ENCODE measurements around the gene ADAMTS18. TPM values are rescaled to one million over a fixed set of nuclear protein-coding genes. Genes with fewer than 3 reads are reported as not detected.

ADAMTS18 gene
- total RNA-seq, 6 experiments from 2014 or later: not detected

DNA sequence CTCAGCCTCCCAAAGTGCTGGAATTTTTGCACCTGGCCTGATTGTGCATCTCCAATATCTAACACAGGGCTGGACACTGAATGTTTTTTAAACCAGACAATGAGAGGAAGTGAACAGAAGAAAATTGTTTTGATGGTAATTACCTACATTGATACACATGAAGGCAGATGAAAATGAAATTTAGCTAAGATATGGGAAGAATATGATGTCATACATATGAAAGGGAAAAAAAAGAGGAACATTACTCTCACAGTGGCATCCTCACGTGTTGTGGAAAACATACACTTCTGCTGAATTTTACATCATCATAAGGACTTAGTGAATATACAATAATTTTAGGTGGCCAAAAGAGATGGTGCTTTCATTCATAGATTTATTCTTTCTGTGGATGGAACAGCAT lies 124.0 kb downstream of the ADAMTS18 start:
- no peak overlapping the region for H3K27ac Mint-ChIP-seq
- H3K4me3 Mint-ChIP-seq: no peak overlapping the region
- peaks cover 8% of the 10 kb centered on the region for H3K9me3 Mint-ChIP-seq
- no peaks in the 10 kb centered on the region for H3K27me3 Mint-ChIP-seq (ENCODE audit: insufficient read depth)
- H3K4me1 Mint-ChIP-seq (ENCODE audit: low read depth): no peaks in the 10 kb centered on the region
- DNase-seq: no peak
- TF ChIP-seq, protein P1, sequence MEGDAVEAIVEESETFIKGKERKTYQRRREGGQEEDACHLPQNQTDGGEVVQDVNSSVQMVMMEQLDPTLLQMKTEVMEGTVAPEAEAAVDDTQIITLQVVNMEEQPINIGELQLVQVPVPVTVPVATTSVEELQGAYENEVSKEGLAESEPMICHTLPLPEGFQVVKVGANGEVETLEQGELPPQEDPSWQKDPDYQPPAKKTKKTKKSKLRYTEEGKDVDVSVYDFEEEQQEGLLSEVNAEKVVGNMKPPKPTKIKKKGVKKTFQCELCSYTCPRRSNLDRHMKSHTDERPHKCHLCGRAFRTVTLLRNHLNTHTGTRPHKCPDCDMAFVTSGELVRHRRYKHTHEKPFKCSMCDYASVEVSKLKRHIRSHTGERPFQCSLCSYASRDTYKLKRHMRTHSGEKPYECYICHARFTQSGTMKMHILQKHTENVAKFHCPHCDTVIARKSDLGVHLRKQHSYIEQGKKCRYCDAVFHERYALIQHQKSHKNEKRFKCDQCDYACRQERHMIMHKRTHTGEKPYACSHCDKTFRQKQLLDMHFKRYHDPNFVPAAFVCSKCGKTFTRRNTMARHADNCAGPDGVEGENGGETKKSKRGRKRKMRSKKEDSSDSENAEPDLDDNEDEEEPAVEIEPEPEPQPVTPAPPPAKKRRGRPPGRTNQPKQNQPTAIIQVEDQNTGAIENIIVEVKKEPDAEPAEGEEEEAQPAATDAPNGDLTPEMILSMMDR (IDR thresholded peaks at IDR 0.05): no peak
- H3K36me3 Mint-ChIP-seq (ENCODE audit: low read depth): no peaks in the 10 kb centered on the region

DNA sequence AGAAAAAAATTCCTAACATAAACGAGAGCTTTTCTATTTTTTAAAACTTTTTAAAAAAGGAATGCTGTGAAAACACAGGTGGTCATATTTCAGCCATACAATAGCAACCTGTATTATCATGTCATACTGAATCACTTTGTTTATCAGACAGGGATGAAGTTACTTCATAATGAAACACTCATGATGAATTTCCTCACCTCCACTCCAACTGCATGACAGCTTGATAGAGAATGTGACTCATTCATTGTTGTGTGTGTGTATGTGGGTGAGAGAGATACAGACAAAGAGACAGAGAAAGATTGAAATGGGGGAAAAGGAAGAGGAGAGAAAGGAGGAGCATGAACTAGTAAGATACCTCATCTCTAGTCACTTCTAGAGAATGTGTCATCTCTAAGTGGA lies 126.7 kb downstream of the ADAMTS18 start:
- Mint-ChIP-seq H3K4me1 (ENCODE audit: low read depth) (no peaks in the 10 kb centered on the region), H3K4me3 (no peak overlapping the region), H3K36me3 (ENCODE audit: low read depth) (peaks cover 8% of the 10 kb centered on the region; the same call in 1 of the 2 replicates), H3K9me3 (peaks cover 11% of the 10 kb centered on the region), H3K27ac (no peak overlapping the region), H3K27me3 (ENCODE audit: insufficient read depth) (no peaks in the 10 kb centered on the region; the same call in 1 of the 2 replicates)
- DNase-seq: no peak
- TF ChIP-seq, protein P1 (IDR thresholded peaks at IDR 0.05): no peak

DNA sequence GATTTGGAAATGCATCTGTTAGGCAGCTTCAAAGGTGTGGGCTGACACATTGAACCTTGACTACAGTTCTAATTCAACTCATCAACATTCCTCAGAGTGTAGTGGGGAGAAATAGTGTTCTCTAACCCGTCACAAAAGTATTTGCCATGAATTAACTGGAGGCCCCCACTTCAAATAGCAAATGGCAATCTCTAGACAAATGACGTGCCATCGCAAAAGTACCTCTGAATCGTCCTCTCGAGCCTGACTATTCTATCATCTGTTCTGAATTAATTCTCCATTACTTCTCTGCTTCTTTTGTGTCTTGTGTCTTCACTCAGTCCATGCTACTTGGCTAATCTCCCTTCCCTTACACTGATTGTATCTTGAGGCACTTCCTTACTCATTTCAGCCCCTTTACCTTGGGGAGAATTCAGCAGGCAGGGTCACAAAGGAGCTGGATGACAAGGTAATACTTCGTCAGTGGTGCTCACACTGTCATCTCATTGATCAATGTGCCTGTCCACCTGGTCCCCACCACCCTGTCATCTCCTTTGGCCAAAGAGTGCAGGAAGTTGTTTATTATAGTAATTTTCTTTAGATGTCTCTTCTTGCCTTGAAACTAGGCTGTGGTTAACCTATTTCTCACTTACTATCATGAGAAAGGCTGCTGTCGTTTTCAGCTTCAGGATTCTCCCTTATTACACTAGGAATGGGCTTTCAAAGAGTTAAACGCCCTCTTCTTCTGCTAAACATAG lies 127.2 kb downstream of the ADAMTS18 start:
- TF ChIP-seq, protein P1 (IDR thresholded peaks at IDR 0.05): no peak
- no peaks in the 10 kb centered on the region; the same call in 1 of the 2 replicates for H3K27me3 Mint-ChIP-seq (ENCODE audit: insufficient read depth)
- H3K36me3 Mint-ChIP-seq (ENCODE audit: low read depth): peaks cover 8% of the 10 kb centered on the region; the same call in 1 of the 2 replicates
- peaks cover 13% of the 10 kb centered on the region for H3K9me3 Mint-ChIP-seq
- no peaks in the 10 kb centered on the region for H3K4me1 Mint-ChIP-seq (ENCODE audit: low read depth)
- H3K4me3 Mint-ChIP-seq: no peak overlapping the region
- H3K27ac Mint-ChIP-seq: no peak overlapping the region
- no peak for DNase-seq

DNA sequence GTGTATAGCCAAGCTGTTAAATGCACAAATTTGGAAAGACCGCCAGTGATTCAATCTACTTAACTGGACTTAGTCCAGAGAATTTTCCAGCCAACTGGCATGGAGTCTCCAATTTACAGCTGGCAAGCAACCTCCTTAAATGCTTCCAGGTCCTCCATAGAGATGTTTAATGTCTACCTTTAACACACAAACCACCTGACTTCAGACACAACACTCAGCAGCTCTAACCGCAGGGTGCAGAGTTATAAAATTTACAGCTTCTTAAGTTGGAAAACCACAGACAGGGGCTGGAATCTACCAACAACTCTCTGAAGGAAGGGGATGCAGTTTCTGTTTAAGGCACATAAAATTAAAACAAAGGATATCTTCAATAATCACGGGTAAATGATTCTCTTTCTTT lies 128.8 kb downstream of the ADAMTS18 start:
- H3K4me3 Mint-ChIP-seq: no peak overlapping the region
- no peak overlapping the region for H3K27ac Mint-ChIP-seq
- TF ChIP-seq, protein P1 (IDR thresholded peaks at IDR 0.05): no peak
- peaks cover 8% of the 10 kb centered on the region; the same call in 1 of the 2 replicates for H3K36me3 Mint-ChIP-seq (ENCODE audit: low read depth)
- peaks cover 9% of the 10 kb centered on the region for H3K9me3 Mint-ChIP-seq
- no peaks in the 10 kb centered on the region for H3K4me1 Mint-ChIP-seq (ENCODE audit: low read depth)
- DNase-seq: no peak
- no peaks in the 10 kb centered on the region; the same call in 1 of the 2 replicates for H3K27me3 Mint-ChIP-seq (ENCODE audit: insufficient read depth)

DNA sequence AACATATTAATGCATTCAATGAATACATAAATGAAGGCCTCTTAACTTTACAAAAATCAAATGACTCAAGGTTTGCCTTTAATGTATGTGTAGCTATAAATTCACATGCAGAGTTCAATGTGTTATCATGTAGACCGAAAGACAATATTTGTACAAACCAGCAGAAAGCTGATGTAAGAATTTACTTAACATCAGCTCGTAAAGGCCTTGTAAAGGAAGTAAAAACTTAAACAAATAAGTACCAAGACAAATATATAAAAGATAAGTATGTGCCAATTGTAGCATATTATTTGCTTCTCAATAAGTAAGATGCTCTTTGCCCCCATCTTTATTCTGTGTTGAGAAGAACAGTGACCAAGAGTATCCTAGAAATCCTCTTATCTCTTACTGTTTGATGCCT lies 130.0 kb downstream of the ADAMTS18 start:
- Mint-ChIP-seq H3K4me1 (ENCODE audit: low read depth) (no peaks in the 10 kb centered on the region), H3K36me3 (ENCODE audit: low read depth) (peaks cover 8% of the 10 kb centered on the region; the same call in 1 of the 2 replicates), H3K9me3 (peaks cover 9% of the 10 kb centered on the region), H3K27ac (no peak overlapping the region), H3K27me3 (ENCODE audit: insufficient read depth) (no peaks in the 10 kb centered on the region; the same call in 1 of the 2 replicates), H3K4me3 (no peak overlapping the region)
- TF ChIP-seq, protein P1 (IDR thresholded peaks at IDR 0.05): no peak
- no peak for DNase-seq
